ENCODE data around the gene HSD17B12.

GRCh38 chr11:43751726-43752125, 71.2 kb downstream of the HSD17B12 start:
- TF ChIP-seq EP300 (IDR thresholded peaks at IDR 0.05) (no peak), POLR2A (IDR thresholded peaks at IDR 0.05) (no peak), CTCF (IDR thresholded peaks at IDR 0.05) (no peak), POLR2AphosphoS5 (IDR thresholded peaks at IDR 0.05) (no peak)
